HepG2 (cell line): Measurements from ENCODE around the gene C13orf42. TPM values are rescaled to one million over a fixed set of nuclear protein-coding genes. Genes with fewer than 3 reads are reported as not detected.

Experiments used
- ATAC-seq: fragments of 200-7000 bp; cut with Tn5 transposase; 3 replicates; pipeline ENCODE4 v1.9.1; 2020; ENCODE audit warnings: mild to moderate bottlenecking, moderate library complexity
- BruUV-seq: library from RNA; stranded (reverse); fragments of 400-500 nt; replicated peaks from 2 replicates; lab custom pipeline; 2021; lab: Mats Ljungman, UMichigan
- CTCF ChIA-PET: fragments of 300-600 bp; formaldehyde crosslinking; extraction: SDS; loops from one replicate; lab custom pipeline; 2021; ENCODE audit warnings: low total read pairs, inconsistent platforms, low intra/inter-chr PET ratio; lab: Yijun Ruan, JAX
- POLR2A ChIA-PET: fragments of 350-600 bp; sonication (Branson Sonifier 250); formaldehyde crosslinking; loops from one replicate; lab custom pipeline; 2020; ENCODE audit warnings: antibody characterized with exemption, inconsistent platforms; lab: Yijun Ruan, JAX
- DNase-seq: peaks from one replicate; pipeline ENCODE4 v3.0.0-alpha.2; 2015; ENCODE audit warnings: low spot score
- FAIRE-seq: peaks from 3 replicates; lab custom pipeline; 2011; peaks lifted over from hg19 to GRCh38; lab: Jason Lieb, UNC
- H2AFZ ChIP-seq: one replicate; pipeline ENCODE4 v1.6.1; 2011; ENCODE audit warnings: low read length, inconsistent platforms
- H3K27ac ChIP-seq: fragments of 300-600 bp; 3 replicates; pipeline ENCODE4 v1.8.0; 2011; ENCODE audit warnings: mixed run types, mild to moderate bottlenecking, mixed read lengths, low read length, inconsistent platforms; ENCODE audit not compliant: insufficient read depth; ENCODE audit errors: extremely low read length
- H3K27me3 ChIP-seq, 2 experiments: fragments of 200-600 bp in 1 of 2; 2 replicates in 1 of 2; 3 replicates in 1 of 2; pipeline versions ENCODE4 v1.6.0 to v1.8.0; 2011; ENCODE audit warnings: low read length in 2 of 2, mild to moderate bottlenecking in 2 of 2, moderate library complexity in 2 of 2, inconsistent platforms in 1 of 2; ENCODE audit not compliant: insufficient read depth in 2 of 2, control insufficient read depth in 1 of 2
- H3K36me3 ChIP-seq, 2 experiments: fragments of 200-600 bp in 1 of 2; replicated peaks in 1 of 2; 2 replicates in 1 of 2; 3 replicates in 1 of 2; pipeline versions ENCODE4 v1.5.1 to v1.8.0; 2011; ENCODE audit warnings: low read length in 2 of 2, inconsistent platforms in 1 of 2; ENCODE audit not compliant: insufficient read depth in 2 of 2, control insufficient read depth in 1 of 2
- H3K4me1 ChIP-seq: 2 replicates; pipeline ENCODE4 v1.5.1; 2012; ENCODE audit warnings: low read length, inconsistent platforms; ENCODE audit not compliant: insufficient read depth
- H3K4me2 ChIP-seq: 2 replicates; pipeline ENCODE4 v1.6.0; 2011; ENCODE audit warnings: low read depth, low read length, inconsistent platforms
- H3K4me3 ChIP-seq, 3 experiments: fragments of 200-600 bp in 1 of 3; sonication (generic), shearing (Covaris generic) in 1 of 3; replicated peaks in 1 of 3; 2 replicates each; pipeline ENCODE4 v1.5.1; 2011 to 2016; ENCODE audit warnings: low read length in 3 of 3, inconsistent platforms in 2 of 3, low read depth in 2 of 3, mild to moderate bottlenecking in 2 of 3, control low read depth in 1 of 3, mixed read lengths in 1 of 3; ENCODE audit not compliant: insufficient read depth in 1 of 3
- H3K79me2 ChIP-seq: one replicate; pipeline ENCODE4 v1.6.1; 2011; ENCODE audit warnings: low read length, inconsistent platforms; ENCODE audit not compliant: insufficient read depth
- H3K9ac ChIP-seq: 2 replicates; pipeline ENCODE4 v1.6.0; 2011; ENCODE audit warnings: mild to moderate bottlenecking, low read depth, low read length, inconsistent platforms; ENCODE audit not compliant: insufficient read depth
- H3K9me3 ChIP-seq: 2 replicates; pipeline ENCODE4 v1.5.1; 2012; ENCODE audit warnings: mild to moderate bottlenecking, low read length
- H4K20me1 ChIP-seq: 2 replicates; pipeline ENCODE4 v1.6.0; 2011; ENCODE audit warnings: inconsistent platforms, mild to moderate bottlenecking, low read length, moderate library complexity; ENCODE audit not compliant: insufficient read depth
- ATF3 ChIP-seq: sonication (generic); formaldehyde crosslinking; IDR thresholded peaks from 2 replicates; pipeline ENCODE4 v1.4.0; 2020; ENCODE audit warnings: missing genetic modification reagents
- KAT8 ChIP-seq: IDR thresholded peaks from 2 replicates; pipeline ENCODE4 v1.6.1; 2016; ENCODE audit warnings: missing genetic modification reagents, missing compliant biosample characterization
- MLXIP ChIP-seq: sonication (generic); formaldehyde crosslinking; IDR thresholded peaks from 2 replicates; pipeline ENCODE4 v1.9.0; 2021; ENCODE audit warnings: missing genetic modification reagents, borderline replicate concordance
- NCOR1 ChIP-seq: fragments of 200-600 bp; sonication (generic); IDR thresholded peaks from 2 replicates; pipeline ENCODE4 v1.7.0; 2017; ENCODE audit warnings: antibody characterized with exemption, low read length, borderline replicate concordance
- ZBTB25 ChIP-seq: IDR thresholded peaks from 2 replicates; pipeline ENCODE4 v1.6.1; 2018; ENCODE audit warnings: missing genetic modification reagents
- ZFP36L2 ChIP-seq: sonication (generic); formaldehyde crosslinking; IDR thresholded peaks from 2 replicates; pipeline ENCODE4 v1.4.0; 2020; ENCODE audit warnings: missing genetic modification reagents
- ZNF20 ChIP-seq: sonication (generic); formaldehyde crosslinking; IDR thresholded peaks from 2 replicates; pipeline ENCODE4 v1.4.0; 2020; ENCODE audit warnings: mild to moderate bottlenecking, moderate library complexity, missing genetic modification reagents
- ZSCAN22 ChIP-seq: sonication (generic); formaldehyde crosslinking; IDR thresholded peaks from 2 replicates; pipeline ENCODE4 v1.4.0; 2020; ENCODE audit warnings: mild to moderate bottlenecking, missing genetic modification reagents
- ZSCAN30 ChIP-seq: sonication (generic); formaldehyde crosslinking; IDR thresholded peaks from 2 replicates; pipeline ENCODE4 v1.5.0; 2020; ENCODE audit warnings: mild to moderate bottlenecking, missing genetic modification reagents
- WGBS: methylation state at CpG from one replicate; pipeline ENCODE4 v1.1.6; 2017; ENCODE audit warnings: low lambda C conversion rate; 5-methylcytosine and 5-hydroxymethylcytosine counted together
- in situ Hi-C: cut with HindIII; loops from 2 replicates; pipeline ENCODE4 v1.10.0; 2017; ENCODE audit warnings: low pct_unique_long_range_greater_than_20kb; ENCODE audit not compliant: extremely low pct_ligation_motif_present
- intact Hi-C: fragments of 100-400 bp; cut with micrococcal nuclease; formaldehyde crosslinking; loops from one replicate; pipeline ENCODE4 v1.10.0; 2022; ENCODE audit not compliant: unreplicated experiment
- polyA plus RNA-seq, 8 experiments: library from polyadenylated mRNA; depleted of rRNA in 3 of 8; stranded (reverse) in 7 of 8; unstranded in 1 of 8; fragments of >200 nt; fragmentation: Illumina TruSeq in 4 of 8; extraction: Trizol in 4 of 8; gene quantifications; 2 replicates each; pipeline versions ENCODE4 v1.2.1 to v1.2.3, GENCODE V29; 2011 to 2016; ENCODE audit warnings: low read depth in 4 of 8, missing spikeins in 1 of 8, mixed read lengths in 1 of 8; ENCODE audit not compliant: insufficient read depth in 1 of 8
- total RNA-seq, 5 experiments: library from RNA; depleted of rRNA; stranded (reverse); fragments of >200 nt; fragmentation: Illumina TruSeq; extraction: Trizol; gene quantifications; 2 replicates each; pipeline ENCODE4 v1.2.3, GENCODE V29; 2016; ENCODE audit warnings: low read depth in 1 of 5

The C13orf42 gene
- total and polyA plus RNA-seq, 2 of the 13 experiments (the other 11 are each of a cell fraction or from before 2014, with no cell fraction given), result not detected

GRCh38 chr13:51112771-51113170, 1.7 kb upstream of the C13orf42 start:
- ChIA-PET CTCF (no interaction called here), POLR2A (no interaction called here)
- H3K4me3 ChIP-seq, result no peak overlapping the region
- in situ Hi-C loops (no loop called here), intact Hi-C loops (no loop called here)
- peaks cover 2 to 71% of the 10 kb centered on the region in 2 experiments; a peak in 4 of 5 replicates for H3K27me3 ChIP-seq
- peaks cover 2% of the 10 kb centered on the region; the same call in 1 of the 2 replicates for H3K9me3 ChIP-seq
- H3K4me2 ChIP-seq, result no peak overlapping the region
- no peak overlapping the region for H2AFZ ChIP-seq
- FAIRE-seq, result no peak
- no TSS peak for BruUV-seq
- no peaks in the 10 kb centered on the region for H3K79me2 ChIP-seq
- no peaks in the 10 kb centered on the region for H4K20me1 ChIP-seq
- no peak for DNase-seq
- H3K27ac ChIP-seq, result no peak overlapping the region
- H3K4me1 ChIP-seq, result no peaks in the 10 kb centered on the region
- no peak overlapping the region for H3K9ac ChIP-seq
- no peaks in the 10 kb centered on the region for H3K36me3 ChIP-seq
- WGBS, result 2% methylated on average over 5 of the region's 5 CpGs
- TF ChIP-seq ZNF20 (CRISPR knock-in tag) (no peak), ZBTB25 (no peak), KAT8 (CRISPR knock-in tag) (no peak), ZSCAN30 (CRISPR knock-in tag) (no peak), ZSCAN22 (CRISPR knock-in tag) (no peak), NCOR1 (no peak), ATF3 (no peak)
- ATAC-seq, result no peak

GRCh38 chr13:51111997-51112396, 923 bp upstream of the C13orf42 start:
- 14% methylated on average over 1 of the region's 1 CpG for WGBS
- intact Hi-C loops (no loop called here), in situ Hi-C loops (no loop called here)
- Histone ChIP-seq H3K4me2 (no peak overlapping the region), H3K27me3 (peaks cover 2 to 70% of the 10 kb centered on the region in 2 experiments), H3K79me2 (no peaks in the 10 kb centered on the region), H3K36me3 (no peaks in the 10 kb centered on the region), H4K20me1 (no peaks in the 10 kb centered on the region), H3K9me3 (no peaks in the 10 kb centered on the region), H3K4me1 (no peaks in the 10 kb centered on the region), H3K9ac (no peak overlapping the region), H2AFZ (no peak overlapping the region), H3K27ac (no peak overlapping the region), H3K4me3 (no peak overlapping the region)
- ChIA-PET CTCF (no interaction called here), POLR2A (no interaction called here)
- no TSS peak for BruUV-seq
- FAIRE-seq (no peak), DNase-seq (no peak), ATAC-seq (no peak)
- TF ChIP-seq ZFP36L2 (no peak), MLXIP (CRISPR knock-in tag) (no peak)
